COLO668 (cell line): ENCODE data around the gene MBOAT7.
"Not testable (repeated sequence)": the region's sequence is repeated elsewhere in the genome, so short reads cannot be mapped to it uniquely, and the experiment has no call there.

Experiments
- DNase-seq: peaks from one replicate; lab custom pipeline; 2025; ENCODE audit not compliant: unreplicated experiment; lab: John Stamatoyannopoulos, UW

The MBOAT7 gene

DNA sequence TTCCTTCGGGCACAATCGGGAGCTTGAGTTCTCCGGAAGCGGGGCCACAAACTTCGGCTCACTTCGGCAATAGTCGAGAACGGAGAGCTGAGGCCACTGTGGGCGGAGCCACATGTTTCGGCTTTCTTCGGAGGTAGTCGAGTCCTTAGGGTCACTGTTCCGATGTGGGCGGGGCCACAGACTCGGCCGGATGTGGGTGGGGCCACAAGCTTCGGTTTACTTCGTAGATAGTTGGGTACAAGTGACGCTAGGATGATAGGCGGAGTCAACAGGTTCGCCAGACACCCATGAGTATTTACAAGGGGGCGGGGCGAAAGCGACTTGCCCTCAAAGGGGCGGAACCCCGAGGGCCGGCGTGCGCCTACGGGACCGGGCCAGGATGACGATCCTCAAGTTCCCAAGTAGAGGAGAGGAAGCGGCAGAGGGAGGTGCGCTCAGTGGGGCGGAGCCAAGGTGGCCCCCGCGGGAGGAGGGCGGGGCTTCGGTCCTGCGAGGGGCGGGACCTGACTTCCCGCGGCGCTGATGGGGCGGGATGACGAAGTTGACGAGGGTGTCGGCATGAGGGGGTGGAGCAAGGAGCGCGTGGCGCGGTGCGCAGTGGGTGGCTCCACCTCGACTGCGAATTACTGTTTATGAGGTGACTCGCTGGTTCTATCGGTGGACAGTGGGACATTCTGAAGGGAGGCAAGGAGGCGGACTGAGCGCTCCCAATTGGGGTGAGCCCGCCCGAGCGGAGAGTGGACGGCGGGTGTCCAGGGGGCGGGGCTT lies 539 bp upstream of the MBOAT7 start:
- DNase-seq: peak; percentile 99

DNA sequence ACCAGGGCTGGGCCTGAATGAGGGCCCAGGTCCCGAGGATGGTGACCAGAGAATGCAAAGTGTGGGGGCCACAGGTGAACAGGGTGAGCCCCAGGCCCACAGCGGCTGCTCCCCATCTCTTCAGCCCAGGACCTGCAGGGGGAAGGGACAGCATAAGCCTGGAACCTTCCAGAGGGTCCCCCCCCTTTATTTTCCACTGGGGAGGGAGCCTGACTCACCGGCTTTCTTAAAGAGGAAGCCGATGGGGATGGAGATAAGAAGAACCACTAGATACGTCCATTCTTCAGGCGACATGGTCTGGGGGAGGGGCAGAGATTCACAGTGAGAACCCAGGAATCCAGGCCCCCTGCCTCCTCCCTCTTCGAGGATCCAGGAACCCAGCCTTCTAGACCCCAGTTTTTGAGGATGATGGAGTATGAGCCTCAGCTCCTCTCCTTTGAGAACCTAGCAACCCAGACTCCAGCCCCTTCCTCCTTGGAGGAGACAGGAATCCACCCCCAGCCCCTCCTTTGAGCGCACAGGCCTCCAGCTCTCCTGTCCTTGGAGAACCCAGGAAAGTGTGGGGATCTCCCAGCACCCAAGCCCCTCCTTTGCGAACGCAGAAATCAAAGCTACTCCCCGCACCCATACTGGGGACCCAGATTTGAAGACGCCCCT lies 1.0 kb downstream of the MBOAT7 start:
- no peak for DNase-seq

DNA sequence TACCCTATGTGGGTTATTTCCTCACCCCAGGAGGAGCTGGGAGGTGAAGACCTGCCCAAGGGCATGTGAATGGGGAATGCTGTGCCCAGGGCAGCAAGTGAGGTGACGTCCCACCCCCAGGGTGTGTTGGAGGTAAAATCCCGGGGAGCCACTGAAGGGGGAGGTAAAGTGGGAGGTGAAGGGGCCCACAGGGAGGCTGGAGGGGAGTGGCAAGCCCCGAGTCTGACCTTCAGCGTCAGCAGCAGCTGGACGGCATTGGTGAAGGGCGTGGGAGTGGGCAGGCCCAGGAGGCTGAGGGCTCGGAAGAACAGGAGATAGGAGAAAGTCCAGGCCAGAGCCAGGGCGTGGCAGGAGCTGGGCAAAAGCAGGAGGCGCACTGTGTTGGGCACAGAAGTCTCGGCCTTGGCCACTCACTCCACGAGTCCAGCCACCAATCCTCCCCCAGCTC lies 2.4 kb downstream of the MBOAT7 start:
- DNase-seq: no peak

DNA sequence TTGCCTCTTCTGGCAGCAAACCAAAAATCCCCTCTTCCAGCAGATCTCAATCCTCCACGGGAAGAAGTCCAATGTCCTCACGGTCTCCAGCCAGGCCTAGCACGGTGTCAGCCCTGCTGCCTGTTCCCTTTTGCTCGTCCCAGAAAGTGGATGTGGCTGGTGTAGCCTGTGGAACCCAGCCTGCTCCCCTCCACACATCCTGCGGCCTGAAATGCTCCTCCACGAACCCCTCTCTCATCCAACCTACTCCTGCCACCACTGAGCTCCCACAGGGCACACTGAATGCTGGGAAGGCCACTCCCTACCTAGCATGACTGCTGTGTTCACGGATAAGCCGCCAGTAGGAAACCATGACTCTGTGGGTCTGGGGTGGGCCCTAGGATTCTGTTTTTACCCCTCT lies 3.0 kb downstream of the MBOAT7 start:
- no peak for DNase-seq

DNA sequence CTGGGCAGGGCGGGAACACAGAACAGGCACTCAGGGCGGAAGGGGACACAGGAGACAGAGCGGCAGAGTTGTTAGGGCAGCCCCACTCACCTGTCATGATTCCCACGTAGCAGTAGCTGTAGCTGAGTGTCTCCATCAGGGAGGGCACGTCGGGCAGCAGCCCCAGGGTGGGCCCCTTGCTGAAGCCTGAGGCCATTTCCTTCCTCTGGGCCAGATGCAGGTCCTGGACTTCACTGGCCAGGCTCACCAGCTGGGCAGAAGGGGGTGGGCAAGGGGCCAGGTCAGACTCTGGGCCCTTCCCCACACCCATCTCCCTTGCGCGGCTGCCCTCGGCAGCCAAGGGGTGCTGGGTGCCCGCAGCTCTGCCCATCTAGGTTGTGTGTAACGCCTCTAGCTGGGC lies 5.9 kb downstream of the MBOAT7 start:
- DNase-seq: no peak

DNA sequence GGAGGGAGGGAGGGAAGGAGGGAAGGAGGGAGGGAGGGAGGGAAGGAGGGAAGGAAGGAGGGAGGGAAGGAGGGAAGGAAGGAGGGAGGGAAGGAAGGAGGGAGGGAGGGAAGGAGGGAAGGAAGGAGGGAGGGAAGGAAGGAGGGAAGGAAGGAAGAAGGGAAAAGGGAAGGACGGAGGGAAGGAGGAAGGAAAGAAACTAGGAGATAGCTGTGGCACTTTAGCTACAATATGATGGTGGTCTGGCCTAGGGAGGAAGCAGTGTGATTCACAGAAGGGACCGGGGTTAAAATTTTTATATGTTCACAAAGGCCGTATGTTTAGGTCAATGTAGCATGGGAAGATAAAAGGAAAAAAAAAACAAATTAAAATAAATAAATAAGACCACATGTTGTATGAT lies 7.5 kb downstream of the MBOAT7 start:
- DNase-seq: not testable (repeated sequence)

DNA sequence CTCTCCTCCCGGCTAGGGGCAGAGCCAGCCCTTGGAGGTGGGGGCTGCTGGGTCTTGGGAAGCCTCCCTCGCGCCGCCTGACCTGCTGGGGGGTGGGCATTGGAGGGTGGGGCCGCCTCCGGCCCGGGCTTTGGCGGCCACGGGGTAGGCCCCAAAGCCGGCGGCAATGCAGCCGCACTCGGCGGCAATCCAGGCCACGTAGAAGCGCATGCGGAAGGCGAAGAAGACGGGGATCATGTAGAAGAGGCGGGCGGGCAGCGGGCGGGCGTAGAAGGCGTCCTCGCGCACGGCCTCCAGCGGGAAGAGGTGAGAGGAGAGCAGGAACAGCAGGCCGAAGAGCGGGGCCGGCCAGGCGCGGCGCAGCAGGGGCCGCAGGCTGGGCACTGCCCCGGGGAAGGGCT lies 8.7 kb downstream of the MBOAT7 start:
- no peak for DNase-seq

DNA sequence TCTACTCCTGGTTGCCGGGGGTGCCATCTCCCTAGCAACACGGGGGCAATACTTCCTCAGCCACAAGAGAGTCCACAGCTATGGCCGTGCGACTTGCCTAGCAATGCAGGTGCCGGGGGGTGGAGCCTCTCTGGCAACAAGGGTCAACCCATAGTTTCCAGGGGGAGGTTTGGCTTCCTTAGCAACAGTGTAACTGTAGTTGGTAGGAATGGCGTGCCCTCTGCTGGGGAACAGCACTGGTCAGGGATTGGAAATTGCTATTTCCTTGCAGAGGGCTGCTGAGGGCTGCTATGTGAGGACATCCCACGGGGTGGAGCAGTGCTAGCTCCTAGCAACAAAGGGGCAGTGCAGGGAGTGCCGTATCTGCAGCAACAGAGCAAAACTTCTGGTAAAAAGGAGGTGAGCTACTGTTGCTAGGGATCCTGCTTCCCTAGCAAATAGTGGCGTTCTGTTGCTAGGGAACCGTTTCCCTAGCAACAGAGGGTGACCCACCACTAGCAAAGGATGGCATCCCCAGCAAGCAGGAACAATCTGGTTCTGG lies 9.4 kb downstream of the MBOAT7 start:
- DNase-seq: peak; percentile 89

DNA sequence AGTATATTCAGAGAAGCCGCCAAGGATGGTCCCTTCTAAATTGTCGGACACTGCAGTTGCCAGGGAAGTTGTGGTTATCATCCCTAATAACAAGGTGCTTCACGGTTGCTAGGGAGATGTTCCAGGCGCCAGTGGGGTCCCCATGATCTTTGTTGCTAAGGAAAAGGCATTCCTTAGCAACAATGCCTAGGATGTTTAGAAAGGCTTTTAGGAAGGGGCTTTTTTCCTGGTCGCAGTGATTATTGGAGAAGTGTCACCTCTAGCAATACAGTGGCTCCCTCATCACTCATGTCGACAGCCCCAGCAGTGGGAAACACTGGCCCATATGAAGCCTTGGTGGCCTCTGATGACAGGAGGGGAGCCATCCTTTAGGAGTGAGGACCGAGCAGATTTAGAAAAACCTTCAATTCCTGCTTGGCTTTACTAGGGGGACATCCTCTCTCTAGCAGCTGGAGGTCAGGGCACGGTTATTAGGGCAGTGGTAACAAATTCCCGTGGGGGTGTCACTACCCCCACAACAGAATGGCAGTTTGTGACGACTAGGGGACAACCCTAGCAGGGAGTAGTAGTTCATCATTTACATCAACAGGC lies 10.0 kb downstream of the MBOAT7 start:
- DNase-seq: no peak

DNA sequence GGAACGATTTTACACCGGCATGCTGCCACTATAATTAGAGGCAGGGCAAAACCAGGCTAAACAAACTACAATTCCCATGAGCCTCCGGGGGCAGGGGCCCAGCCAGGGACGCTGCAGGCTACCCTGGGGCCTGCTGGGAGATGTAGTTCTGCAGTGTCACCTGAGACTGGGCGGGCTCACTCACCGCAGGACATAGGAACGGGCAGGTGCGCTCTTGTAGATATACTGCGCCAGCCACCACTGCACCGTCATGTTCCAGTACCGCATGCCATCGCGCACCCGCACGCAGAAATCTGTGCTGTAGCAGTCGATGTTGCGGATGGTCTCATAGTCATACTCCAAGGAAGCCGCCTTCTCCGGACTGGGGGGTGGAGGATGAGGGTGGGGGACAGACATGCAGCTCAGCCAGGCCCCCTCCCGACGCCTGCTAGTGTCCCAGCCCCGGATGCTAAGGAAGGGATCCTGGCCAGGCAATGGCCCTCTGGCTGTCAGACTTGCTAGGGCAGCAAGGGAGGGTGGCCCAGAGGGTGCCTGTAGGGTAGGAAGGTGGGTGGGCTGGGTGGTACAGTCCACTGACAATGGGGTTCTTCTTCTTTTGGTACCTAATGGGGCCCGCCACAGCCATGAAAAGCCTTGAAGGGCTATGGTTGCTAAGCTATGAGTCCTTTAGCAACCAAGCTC lies 10.7 kb downstream of the MBOAT7 start:
- peak; percentile 77 for DNase-seq

DNA sequence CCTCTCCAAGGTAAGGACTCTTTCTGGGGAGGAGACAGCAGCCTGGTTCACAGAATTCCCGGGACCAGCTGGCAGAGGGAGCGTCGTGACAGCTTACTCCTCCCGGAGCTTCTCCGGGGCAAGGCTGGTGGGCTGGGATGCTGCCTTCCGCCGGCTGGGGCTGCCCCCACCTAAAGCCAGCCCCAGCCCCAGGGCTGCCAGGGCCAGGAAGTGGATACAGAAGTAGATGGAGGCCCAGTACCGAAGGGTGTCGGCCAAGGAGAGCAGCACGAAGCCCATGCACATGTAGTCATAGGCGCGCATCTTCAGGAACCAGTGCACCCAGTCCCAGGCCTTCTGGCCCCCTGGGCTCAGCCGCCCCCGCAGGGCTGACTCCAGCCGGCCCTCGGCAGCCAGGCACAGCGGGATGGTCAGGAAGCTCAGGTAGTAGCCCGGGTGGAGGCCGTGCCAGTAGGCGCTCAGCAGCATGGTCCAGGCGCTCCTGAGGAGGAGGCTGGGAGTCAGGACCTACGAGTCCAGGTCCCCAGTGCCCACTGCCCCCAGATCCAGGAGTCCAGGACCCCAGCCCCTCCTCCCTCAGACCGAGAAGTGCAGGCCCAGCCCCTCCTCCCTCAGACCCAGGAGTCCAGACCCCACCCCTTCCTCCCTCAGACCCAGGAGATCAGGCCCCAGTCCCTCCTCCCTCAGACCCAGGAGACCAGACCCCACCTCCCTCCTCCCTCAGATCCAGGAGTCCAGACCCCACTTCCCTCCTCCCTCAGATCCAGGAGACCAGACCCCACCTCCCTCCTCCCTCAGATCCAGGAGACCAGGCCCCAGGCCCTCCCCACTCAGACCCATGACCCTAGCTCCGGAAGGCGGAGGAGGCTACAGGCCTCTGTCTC lies 15.2 kb downstream of the MBOAT7 start:
- DNase-seq: no peak

DNA sequence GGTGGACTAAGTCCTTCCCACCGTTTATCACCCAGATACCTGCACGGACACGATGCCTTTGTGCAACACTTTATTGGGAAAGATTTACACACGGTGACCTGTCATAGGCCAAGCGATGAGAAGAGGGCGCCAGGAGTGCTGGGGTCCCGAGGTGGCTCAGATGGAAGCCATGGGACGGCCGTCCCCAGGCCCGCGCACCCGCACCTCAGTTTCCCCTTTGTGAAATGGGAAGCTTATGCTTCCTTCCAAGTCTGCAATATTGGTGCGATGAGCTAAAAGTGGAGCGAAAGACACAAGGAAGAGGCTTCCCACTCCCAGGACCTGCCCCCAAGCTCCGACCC lies 16.1 kb downstream of the MBOAT7 start:
- no peak for DNase-seq

DNA sequence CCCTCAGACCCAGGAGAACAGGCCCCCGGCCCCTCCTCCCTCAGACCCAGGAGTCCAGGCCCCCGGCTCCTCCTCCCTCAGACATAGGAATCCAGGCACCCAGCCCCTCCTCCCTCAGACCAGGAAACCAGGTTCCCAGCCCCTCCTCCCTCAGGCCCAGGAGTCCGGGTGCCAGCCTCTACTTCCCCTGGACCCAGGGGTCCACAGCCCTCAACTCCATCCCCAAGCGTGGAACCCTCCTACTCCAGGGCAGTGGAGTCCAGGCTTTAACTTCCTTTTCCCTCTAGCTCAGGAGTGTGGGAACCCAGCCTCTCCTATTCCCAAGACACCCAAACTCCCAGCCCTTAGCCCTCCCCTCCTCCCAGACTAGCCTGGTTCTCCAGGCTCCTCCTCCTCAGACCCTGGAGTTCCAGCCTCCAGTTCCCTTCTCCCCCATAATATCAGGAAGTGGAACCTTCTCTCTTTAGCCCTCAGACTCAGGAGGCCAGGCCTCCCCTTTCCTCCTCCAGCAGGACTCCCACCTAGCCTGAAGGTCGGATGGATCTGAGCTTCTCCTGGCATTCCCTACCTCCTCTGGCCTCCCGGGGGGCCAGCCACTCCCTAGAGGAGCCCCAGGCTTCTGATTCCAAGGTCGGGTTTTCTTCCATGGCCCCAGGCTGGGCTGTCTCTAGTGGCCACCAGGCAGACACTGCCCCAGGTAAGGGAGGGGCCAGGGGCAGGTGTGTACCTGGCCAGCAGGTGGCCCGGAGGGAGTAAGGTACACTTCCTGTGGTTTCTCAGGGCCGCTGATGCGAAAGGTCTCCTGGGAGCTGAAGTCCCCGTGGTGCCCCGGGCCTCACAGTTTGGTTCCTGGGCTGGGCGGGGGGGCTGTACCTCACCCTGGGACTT lies 16.7 kb downstream of the MBOAT7 start, which contains the start of gene TMC4:
TSS of gene TMC4 (minus strand) at position 690 of the 888 bp plus-strand sequence. CDS start at position 647, 43 bp downstream.
- peak; percentile 94 for DNase-seq

DNA sequence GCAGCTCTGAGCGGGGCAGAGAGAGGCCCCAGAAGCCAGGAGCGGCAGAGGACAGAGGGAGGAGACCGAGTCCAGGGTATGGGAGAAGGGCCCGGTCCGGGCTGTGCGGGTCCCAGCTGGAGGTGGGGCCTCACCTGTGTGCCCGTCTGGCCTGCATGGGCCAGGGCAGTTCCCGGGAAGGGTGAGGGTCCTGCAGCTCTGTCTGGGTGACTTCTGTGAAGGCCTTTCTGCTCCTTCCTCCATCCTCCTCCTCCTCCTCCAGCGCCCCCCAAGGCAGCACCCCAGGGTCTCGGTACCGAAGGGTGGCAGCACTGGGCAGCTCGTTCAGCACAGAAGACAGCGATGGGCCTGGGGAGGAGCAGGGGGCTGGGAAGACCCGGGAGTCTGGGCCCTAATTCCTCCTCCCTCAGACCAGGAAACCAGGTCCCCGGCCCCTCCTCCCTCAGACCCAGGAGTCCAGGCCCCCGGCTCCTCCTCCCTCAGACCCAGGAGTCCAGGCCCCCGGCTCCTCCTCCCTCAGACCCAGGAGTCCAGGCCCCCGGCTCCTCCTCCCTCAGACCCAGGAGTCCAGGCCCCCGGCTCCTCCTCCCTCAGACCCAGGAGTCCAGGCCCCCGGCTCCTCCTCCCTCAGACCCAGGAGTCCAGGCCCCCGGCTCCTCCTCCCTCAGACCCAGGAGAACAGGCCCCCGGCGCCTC lies 17.5 kb downstream of the MBOAT7 start:
- not testable (repeated sequence) for DNase-seq

DNA sequence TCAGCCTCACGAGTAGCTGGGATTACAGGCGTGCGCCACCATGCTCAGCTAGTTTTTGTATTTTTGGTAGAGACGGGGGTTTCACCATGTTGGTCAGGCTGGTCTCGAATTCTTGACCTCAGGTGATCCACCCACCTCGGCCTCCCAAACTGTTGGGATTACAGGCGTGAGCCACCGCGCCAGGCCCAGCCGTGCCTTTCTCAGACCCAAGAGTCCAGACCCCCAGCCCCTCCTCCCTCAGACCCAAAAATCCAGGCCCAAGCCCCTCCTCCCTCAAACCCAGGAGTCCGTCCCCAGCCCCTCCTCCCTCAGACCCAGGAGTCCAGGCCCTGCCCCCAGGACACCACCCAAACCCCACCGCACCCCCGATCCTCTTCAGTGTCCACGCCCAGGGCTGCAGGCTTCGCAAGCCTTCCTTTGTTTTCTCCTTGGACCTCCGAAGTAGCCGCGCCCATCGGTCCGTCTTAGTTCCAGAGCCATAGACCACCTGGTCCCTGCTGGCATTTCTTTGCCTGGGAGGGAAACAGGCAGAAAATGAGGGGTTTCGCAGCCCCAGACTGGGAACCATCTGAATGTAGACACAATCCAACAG lies 20.1 kb downstream of the MBOAT7 start:
- DNase-seq: no peak

DNA sequence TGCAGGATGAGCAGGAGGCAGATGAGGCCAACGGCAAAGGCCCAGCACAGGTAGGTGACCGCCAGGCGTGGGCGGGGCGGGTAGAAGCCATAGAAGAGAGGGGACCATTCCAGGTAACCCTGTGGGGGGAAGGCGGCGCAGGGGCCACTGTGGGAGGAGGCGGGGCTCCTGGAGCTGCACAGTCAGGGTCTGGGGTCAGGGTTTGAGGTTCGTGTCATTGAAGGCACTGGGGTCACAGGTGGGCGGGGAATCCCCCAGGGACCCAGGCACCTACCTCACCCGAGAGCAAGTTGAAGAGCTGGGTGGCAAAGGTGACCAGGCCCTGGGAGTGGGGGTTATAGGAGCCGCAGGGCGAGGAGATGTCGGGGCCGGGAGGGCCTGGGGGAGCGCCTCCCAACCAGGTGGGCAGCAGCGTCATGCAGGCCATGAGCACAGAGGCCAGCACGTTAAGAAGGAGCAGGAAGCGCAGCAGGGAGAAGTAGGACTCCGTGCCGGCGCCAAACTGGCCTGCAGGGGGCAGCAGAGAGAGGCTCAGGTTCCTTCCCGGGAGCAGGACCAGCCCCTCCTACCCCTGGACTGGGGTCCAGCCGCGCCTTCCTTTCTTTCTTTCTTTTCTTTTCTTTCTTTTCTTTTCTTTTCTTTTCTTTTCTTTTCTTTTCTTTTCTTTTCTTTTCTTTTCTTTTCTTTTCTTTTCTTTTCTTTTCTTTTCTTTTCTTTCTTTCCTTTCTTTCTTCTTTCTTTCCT lies 21.0 kb downstream of the MBOAT7 start:
- DNase-seq: peak; percentile 88

DNA sequence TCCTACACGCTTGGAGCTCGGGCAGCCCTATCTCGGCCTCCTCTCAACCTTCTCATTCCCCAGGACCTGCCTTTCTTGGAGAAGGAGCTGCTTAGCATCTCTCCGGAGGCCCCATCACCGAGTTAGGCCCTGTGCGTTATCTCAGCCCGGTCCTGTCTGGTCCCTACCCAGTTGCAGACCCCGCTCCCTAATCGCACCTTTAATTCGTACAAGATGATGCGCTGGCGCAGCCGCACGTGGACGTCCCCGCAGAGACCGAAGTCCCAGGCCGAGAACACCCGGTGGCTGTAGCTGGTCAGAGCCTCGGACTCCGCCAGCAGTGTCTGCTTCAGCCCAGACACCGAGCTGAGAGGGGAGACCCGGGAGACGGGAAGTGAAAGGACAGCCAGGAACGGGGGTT lies 24.2 kb downstream of the MBOAT7 start:
- no peak for DNase-seq
